GM21576 (cell line): ENCODE data around the gene PTPRM.

Experiments
- ATAC-seq: cut with Tn5 transposase; IDR thresholded peaks from one replicate; pipeline ENCODE4 v1.9.1; 2021; ENCODE audit warnings: mild to moderate bottlenecking, moderate library complexity; ENCODE audit not compliant: unreplicated experiment

PTPRM gene

GRCh38 chr18:8254654-8255053 lies 687.5 kb downstream of the PTPRM start:
- ATAC-seq = no peak

DNA sequence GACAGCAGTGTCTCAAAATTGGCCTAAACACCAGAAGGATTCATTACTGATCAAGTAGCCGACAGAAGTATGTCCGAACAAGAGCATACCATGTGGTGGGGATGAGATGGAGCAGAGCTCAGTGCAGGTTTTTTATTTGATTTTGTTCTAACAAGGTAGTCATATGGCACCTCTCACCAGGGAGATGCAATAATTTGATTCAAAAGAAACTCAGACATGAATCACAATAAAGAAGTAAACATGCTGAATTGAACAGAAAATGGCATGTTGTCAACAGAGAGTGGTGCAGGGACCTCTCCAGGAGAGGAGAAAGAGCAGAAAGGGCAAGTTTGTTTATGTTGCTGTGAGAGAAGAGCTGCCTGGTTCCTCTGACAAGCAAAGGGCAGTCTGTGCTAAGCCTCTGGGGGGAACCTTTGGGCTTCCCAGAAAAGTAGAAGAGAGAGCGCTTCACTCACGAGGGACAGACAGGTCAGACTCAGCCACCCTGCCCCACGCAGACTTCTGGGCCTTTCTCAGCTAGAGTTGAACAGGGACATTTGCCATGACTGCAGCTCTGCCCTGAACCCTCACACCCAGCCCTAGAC lies 690.8 kb downstream of the PTPRM start:
- ATAC-seq = no peak

DNA sequence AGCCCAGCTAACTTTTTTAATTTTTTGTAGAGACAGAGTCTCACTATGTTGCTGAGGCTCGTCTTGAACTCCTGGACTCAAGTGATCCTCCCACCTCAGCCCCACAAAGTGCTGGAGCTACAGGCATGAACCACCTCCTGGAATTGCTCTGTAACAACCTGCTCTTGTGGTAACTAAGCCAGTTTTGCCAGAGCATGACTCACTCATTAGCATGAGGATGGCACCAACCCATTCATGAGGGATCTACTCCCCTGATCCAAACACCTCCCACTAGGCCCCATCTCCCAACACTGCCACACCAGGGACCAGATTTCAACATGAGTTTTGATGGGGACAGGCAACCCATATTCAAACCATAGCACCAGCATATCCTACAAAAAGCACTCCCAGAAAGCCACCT lies 693.2 kb downstream of the PTPRM start:
- ATAC-seq = no peak

- ATAC-seq = no peak
These were observed 693.7 kb downstream of the PTPRM start for GRCh38 chr18:8260827-8261226.

GRCh38 chr18:8261651-8262091 lies 694.6 kb downstream of the PTPRM start:
- no peak for ATAC-seq

GRCh38 chr18:8262221-8262620 lies 695.1 kb downstream of the PTPRM start:
- no peak for ATAC-seq

DNA sequence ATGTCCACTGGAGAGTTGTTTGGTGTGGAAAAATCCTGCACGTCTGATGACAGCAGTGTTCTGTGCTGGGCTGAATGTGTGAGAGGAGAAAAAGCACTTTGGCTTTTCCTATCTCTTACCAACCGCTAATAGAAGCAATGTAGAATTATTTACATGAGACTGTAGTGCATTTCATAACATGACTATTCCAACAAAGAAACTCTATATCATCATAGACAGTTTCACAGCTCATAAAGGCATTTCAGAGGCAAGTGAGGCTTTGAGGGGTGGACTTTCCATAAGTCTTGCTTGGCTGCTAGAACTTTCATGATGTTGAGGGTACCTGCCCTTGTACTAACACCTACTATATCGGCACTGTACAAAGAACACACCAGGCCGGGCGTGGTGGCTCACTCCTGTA lies 697.0 kb downstream of the PTPRM start:
- ATAC-seq = no peak

GRCh38 chr18:8264861-8265411 lies 697.8 kb downstream of the PTPRM start:
- no peak for ATAC-seq

DNA sequence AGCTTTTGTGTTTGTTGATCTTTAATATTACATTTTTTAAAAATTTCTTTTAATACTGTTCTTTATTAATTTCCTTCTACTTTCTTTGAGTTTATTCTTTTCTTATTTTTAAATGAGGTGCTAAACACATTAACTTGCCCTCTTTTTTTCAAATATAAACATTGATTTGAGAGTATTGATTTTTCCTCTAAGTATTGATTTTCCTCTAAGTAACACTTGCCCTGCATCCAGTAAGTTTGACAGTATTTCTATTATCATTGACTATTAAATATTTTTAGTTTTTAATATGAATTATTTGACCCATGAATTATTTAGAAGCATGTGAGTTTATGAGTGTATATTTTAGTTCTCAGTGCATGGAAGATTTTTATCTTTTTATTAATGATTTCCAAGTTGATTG lies 705.1 kb downstream of the PTPRM start:
- ATAC-seq = no peak

- ATAC-seq = no peak
These were observed 707.3 kb downstream of the PTPRM start for GRCh38 chr18:8274370-8274769.

GRCh38 chr18:8276406-8276805 lies 709.3 kb downstream of the PTPRM start:
- no peak for ATAC-seq

- no peak for ATAC-seq
These were observed 710.2 kb downstream of the PTPRM start for GRCh38 chr18:8277270-8277669.

DNA sequence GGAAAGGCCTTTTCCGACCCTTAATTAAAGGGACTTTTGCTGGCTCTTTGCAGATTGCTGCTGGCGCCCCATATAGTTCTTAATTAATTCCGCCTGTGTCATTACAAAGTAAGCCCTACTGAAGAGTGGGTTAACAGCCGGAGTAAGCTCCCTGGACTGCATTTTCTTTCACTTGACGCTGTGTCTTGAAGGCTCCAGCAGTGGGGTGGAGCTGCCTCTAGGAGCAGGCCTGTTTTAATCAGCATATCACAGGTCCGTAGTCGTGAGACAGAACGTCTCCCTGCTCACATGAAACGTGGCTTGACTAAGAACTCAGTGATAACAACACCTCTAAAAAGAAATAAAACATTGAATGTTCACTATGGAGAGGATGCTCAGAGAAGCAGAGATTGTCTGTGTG lies 712.2 kb downstream of the PTPRM start:
- ATAC-seq = no peak

DNA sequence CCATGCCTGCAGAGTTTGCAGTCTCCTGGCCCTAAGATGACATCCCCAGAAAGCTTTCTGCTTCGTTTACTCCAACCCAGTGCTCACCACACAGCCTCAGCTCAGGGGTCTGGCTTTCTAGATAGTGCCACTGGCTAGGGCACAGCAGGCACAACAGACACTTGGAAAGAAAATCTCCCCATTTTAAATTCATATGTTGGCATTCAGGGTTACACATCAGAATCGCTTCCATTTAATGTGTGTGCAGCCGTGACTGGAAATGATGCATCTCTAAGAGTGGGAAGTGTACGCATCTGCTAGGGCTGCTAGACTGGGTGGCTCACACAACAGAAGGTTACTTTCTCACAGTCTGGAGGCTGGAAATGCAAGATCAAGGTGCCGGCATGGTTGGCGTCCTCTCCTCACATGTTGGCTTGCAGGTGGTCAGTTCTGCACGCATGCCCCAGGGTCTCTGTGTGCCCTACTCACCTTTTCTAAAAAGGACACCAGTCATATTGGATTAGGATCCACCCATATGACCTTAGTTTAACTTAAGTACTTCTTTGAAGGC lies 712.7 kb downstream of the PTPRM start:
- ATAC-seq = no peak

DNA sequence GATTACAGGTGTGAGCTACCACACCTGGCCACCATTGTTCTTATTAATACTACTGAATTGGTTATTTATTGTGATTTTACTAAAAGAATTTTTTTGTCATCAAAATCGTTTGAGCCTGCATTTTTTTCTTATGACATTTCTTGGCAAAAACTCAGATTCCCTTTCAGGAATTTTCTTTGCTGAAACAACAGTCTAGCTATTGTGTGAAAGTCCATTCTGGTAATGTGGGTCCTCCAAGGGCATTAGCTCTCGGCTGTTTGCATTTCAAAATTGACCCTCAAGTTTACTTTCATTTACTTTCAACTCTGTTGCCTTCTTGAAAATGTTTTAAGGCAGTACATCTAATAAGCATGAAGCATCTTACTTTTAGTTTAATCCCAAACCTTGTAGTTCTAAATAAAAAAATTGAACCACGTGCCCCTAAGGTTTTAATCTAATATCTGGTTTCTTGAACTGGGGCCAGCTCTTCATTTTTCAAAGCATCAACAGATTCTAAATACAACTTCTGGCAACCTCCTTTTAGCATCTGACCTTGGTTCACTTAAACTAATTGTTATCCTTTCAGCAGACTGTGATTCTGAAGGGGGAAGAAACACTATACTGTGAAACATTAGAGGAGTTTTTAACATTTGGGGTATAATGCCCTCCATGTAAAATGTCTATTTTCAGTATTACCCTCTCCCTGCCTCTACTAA lies 716.9 kb downstream of the PTPRM start:
- ATAC-seq = no peak

DNA sequence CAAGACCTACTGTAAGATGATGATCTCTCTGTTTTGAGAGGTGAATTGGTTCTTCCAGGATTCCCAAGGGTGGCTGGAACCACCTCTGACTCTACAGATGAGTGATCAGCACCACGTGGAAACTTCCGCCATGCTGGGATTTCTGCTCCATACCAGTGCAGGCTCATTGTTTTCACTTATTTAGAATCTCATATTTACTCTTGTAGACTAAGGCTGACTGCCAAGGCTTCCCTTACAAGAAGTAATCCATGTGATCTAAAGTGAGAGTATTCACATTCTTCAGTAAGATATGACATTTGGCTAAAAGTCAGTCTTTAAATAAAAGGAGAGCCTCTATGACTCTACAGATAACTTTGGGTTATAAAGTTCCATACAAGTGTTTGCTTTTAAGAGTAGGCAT lies 719.2 kb downstream of the PTPRM start:
- ATAC-seq = no peak

DNA sequence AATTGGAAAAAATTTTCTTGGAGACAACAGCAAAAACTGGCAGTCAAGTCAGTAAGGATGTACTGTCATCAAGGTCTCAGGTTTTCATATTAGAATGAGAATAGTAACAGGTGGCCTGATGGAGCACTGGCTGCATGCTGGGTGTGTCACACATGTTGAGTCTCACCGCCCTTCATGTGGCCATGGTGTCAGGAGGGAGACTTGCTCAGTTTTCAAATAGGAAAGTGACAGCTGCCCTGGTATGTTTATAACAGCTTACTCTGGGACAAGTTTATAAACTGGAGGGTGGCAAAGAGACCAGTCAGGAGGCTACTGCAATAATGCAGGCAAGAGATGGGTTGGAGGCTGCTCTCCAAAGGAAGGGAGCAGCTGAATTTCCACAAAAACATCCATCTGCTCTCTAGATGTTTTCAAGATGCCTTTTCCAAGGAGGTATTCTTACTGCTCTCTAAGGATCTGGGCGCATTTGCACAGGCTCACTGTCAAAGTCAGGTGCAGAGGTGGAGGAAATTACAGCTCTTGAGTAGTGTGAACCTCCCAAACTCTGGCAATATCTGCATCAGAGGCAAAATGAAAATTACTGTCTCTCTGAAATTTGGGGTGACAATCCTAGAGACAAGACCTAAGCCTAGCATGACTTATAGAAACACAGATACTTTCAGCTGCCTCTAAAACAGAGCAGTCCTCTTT lies 720.2 kb downstream of the PTPRM start:
- ATAC-seq = no peak

DNA sequence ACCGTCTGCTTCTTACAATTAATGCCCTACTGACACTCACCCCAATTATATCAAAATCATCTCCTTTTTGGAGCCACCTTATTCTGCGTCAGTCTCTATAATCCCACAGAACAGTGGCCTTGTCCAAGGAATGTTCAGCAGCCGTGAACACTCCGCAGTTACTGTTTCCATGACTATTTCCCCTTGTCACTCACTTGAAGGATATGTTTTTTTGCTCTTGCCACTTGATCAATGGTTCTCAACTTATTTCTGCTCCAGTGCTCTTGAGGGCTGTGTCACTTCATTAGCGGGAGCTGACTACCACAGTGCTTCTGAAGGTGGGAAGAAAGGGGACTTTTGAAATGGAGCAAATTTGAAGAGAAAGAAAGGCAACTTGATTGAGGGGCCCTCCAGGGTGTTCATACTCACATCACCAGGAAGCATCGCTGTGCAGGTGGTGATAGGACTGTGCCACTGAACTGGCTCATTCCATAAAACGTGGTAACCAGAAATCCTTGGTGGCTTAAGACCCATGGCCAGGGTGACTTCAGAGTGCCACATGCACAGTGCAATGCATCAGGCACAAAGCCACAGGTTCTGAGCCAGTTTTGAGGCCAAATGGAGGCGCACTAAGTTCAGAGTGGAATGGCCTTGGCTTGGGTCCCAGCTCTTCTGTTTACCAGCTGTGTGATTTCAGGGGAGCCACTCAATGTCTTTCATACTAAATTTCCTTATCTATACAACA lies 721.5 kb downstream of the PTPRM start:
- ATAC-seq = no peak

GRCh38 chr18:8290435-8290834 lies 723.3 kb downstream of the PTPRM start:
- no peak for ATAC-seq

- ATAC-seq = no peak
These were observed 723.8 kb downstream of the PTPRM start for GRCh38 chr18:8290913-8291312.

DNA sequence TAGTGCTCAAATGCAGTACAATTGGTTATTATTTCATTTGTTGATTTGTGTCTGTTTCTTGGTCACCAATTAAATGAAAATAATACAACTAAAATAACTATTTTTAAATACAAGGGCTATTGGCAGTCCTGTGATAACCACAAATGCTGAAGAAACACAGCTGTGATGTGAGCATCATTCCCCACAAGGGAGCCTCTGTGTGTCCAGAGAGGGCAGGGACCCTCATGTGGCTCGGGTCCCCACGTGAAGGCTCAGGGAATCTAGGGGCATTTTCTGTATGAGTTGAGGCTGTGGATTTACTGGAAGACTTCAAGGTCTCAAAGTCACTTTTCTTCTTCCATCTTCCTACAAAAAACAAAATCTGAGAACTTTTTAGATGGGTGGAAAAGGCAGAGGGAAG lies 726.1 kb downstream of the PTPRM start:
- no peak for ATAC-seq
